ENCODE results near the gene BBS7.

- TF ChIP-seq CEBPB (IDR thresholded peaks at IDR 0.05), result no peak
- no peak for TF ChIP-seq POLR2A (IDR thresholded peaks at IDR 0.05; ENCODE audit: low read length)
- no peak for TF ChIP-seq BHLHE40 (IDR thresholded peaks at IDR 0.05; ENCODE audit: low read depth, low read length)
- no peak for TF ChIP-seq NR3C1 (IDR thresholded peaks at IDR 0.05)
- TF ChIP-seq, protein P1, sequence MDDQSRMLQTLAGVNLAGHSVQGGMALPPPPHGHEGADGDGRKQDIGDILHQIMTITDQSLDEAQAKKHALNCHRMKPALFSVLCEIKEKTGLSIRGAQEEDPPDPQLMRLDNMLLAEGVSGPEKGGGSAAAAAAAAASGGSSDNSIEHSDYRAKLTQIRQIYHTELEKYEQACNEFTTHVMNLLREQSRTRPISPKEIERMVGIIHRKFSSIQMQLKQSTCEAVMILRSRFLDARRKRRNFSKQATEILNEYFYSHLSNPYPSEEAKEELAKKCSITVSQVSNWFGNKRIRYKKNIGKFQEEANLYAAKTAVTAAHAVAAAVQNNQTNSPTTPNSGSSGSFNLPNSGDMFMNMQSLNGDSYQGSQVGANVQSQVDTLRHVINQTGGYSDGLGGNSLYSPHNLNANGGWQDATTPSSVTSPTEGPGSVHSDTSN (IDR thresholded peaks at IDR 0.05), result no peak
- TF ChIP-seq, protein P2, sequence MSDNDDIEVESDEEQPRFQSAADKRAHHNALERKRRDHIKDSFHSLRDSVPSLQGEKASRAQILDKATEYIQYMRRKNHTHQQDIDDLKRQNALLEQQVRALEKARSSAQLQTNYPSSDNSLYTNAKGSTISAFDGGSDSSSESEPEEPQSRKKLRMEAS (IDR thresholded peaks at IDR 0.05), result no peak
Observed at GRCh38 chr4:121800638-121800960, 69.7 kb downstream of the BBS7 start.
